ENCODE results near the gene RANBP3L.

Gene RANBP3L

GRCh38 chr5:36244076-36244475 is 57.6 kb downstream of the RANBP3L start:
- DNase-seq (ENCODE audit: low read depth in 3 of 3, low spot score in 1 of 3) = no peak

GRCh38 chr5:36243653-36244052 is 58.0 kb downstream of the RANBP3L start:
- no peak for DNase-seq (ENCODE audit: low read depth in 3 of 3, low spot score in 1 of 3)

- DNase-seq (ENCODE audit: low read depth in 3 of 3, low spot score in 1 of 3) = peak in 1 of 3 donors; percentile 10
These were observed 58.9 kb downstream of the RANBP3L start for GRCh38 chr5:36242534-36243485.

GRCh38 chr5:36241631-36242533 is 59.8 kb downstream of the RANBP3L start, which contains the start of gene NADK2:
Gene NADK2, minus strand, starts transcription at chr5:36241925. Its CDS starts 127 bp downstream, at chr5:36241798.
- DNase-seq (ENCODE audit: low read depth in 3 of 3, low spot score in 1 of 3) = peak; percentile 73 to 80 (median 79)

- peak in 2 of 3 donors; percentile 12 to 30 for DNase-seq (ENCODE audit: low read depth in 3 of 3, low spot score in 1 of 3)
These were observed 60.7 kb downstream of the RANBP3L start for GRCh38 chr5:36240779-36241630.

- DNase-seq (ENCODE audit: low read depth in 3 of 3, low spot score in 1 of 3) = no peak
These were observed 62.1 kb downstream of the RANBP3L start for GRCh38 chr5:36239370-36240293.

- DNase-seq (ENCODE audit: low read depth in 3 of 3, low spot score in 1 of 3) = no peak
These were observed 63.0 kb downstream of the RANBP3L start for GRCh38 chr5:36238502-36239295.

GRCh38 chr5:36237751-36238150 is 64.0 kb downstream of the RANBP3L start:
- DNase-seq (ENCODE audit: low read depth in 3 of 3, low spot score in 1 of 3) = no peak

GRCh38 chr5:36236801-36237200 is 64.9 kb downstream of the RANBP3L start:
- no peak for DNase-seq (ENCODE audit: low read depth in 3 of 3, low spot score in 1 of 3)

- no peak for DNase-seq (ENCODE audit: low read depth in 3 of 3, low spot score in 1 of 3)
These were observed 69.2 kb downstream of the RANBP3L start for GRCh38 chr5:36232533-36232932.

- DNase-seq (ENCODE audit: low read depth in 3 of 3, low spot score in 1 of 3) = no peak
These were observed 71.4 kb downstream of the RANBP3L start for GRCh38 chr5:36230151-36230790.

GRCh38 chr5:36228505-36228904 is 73.2 kb downstream of the RANBP3L start:
- DNase-seq (ENCODE audit: low read depth in 3 of 3, low spot score in 1 of 3) = no peak

- no peak for DNase-seq (ENCODE audit: low read depth in 3 of 3, low spot score in 1 of 3)
These were observed 74.7 kb downstream of the RANBP3L start for GRCh38 chr5:36227046-36227445.

- DNase-seq (ENCODE audit: low read depth in 3 of 3, low spot score in 1 of 3) = no peak
These were observed 79.1 kb downstream of the RANBP3L start for GRCh38 chr5:36222620-36223019.

GRCh38 chr5:36217988-36218387 is 83.7 kb downstream of the RANBP3L start:
- no peak for DNase-seq (ENCODE audit: low read depth in 3 of 3, low spot score in 1 of 3)

- DNase-seq (ENCODE audit: low read depth in 3 of 3, low spot score in 1 of 3) = no peak
These were observed 84.1 kb downstream of the RANBP3L start for GRCh38 chr5:36217567-36217966.

- no peak for DNase-seq (ENCODE audit: low read depth in 3 of 3, low spot score in 1 of 3)
These were observed 85.8 kb downstream of the RANBP3L start for GRCh38 chr5:36215910-36216309.

- no peak for DNase-seq (ENCODE audit: low read depth in 3 of 3, low spot score in 1 of 3)
These were observed 87.3 kb downstream of the RANBP3L start for GRCh38 chr5:36214436-36214835.

All from stimulated activated CD4-positive, alpha-beta T cell treated with anti-CD3 and anti-CD28 coated beads, TNF-alpha, amount 100 ng/mL, for 1 hour (primary cell).